OCI-LY3 (cell line): ENCODE measurements around the gene GFOD1.

Experiments used
- CTCF ChIP-seq: fragments of 200-600, 300-600 bp; sonication (generic); IDR thresholded peaks from 2 replicates; pipeline ENCODE4 v1.5.1; 2014; ENCODE audit warnings: antibody characterized with exemption, low read length, low read depth
- EZH2phosphoT487 ChIP-seq: fragments of 200-600 bp; shearing (Covaris generic); IDR thresholded peaks from 2 replicates; pipeline ENCODE4 v1.6.1; 2018; ENCODE audit warnings: antibody characterized with exemption, mixed run types, low read depth

GRCh38 chr6:13404892-13405254 is 82.5 kb downstream of the GFOD1 start:
- TF ChIP-seq CTCF (no peak), EZH2phosphoT487 (no peak)
